Astrocyte (in vitro differentiated cells and primary cell): ENCODE data around the gene ISLR2. TPM values are rescaled to one million over a fixed set of nuclear protein-coding genes. Genes with fewer than 3 reads are reported as not detected.

Source experiments
- DNase-seq: peaks from one replicate; pipeline ENCODE4 v3.0.0-alpha.2; 2010; ENCODE audit warnings: low read depth
- FAIRE-seq: peaks from 2 replicates; lab custom pipeline; 2011; peaks lifted over from hg19 to GRCh38; lab: Jason Lieb, UNC
- H2AFZ ChIP-seq: 2 replicates; pipeline ENCODE4 v1.6.0; 2012; ENCODE audit warnings: low read depth, low read length, inconsistent platforms
- H3K27ac ChIP-seq: 2 replicates; pipeline ENCODE4 v1.5.1; 2011; ENCODE audit warnings: low read depth, low read length, inconsistent platforms
- H3K27me3 ChIP-seq: 2 replicates; pipeline ENCODE4 v1.6.0; 2011; ENCODE audit warnings: low read length, inconsistent platforms; ENCODE audit not compliant: insufficient read depth
- H3K36me3 ChIP-seq: 2 replicates; pipeline ENCODE4 v1.5.1; 2011; ENCODE audit warnings: low read length, inconsistent platforms; ENCODE audit not compliant: insufficient read depth
- H3K4me1 ChIP-seq: 2 replicates; pipeline ENCODE4 v1.5.1; 2011; ENCODE audit warnings: low read length, inconsistent platforms; ENCODE audit not compliant: insufficient read depth
- H3K4me2 ChIP-seq: 2 replicates; pipeline ENCODE4 v1.6.0; 2012; ENCODE audit warnings: low read length, inconsistent platforms
- H3K4me3 ChIP-seq: 2 replicates; pipeline ENCODE4 v1.5.1; 2011; ENCODE audit warnings: low read depth, mild to moderate bottlenecking, low read length, inconsistent platforms; ENCODE audit not compliant: insufficient read depth
- H3K79me2 ChIP-seq: 2 replicates; pipeline ENCODE4 v1.6.0; 2012; ENCODE audit warnings: mild to moderate bottlenecking, low read length, inconsistent platforms; ENCODE audit not compliant: insufficient read depth
- H3K9ac ChIP-seq: 2 replicates; pipeline ENCODE4 v1.6.0; 2012; ENCODE audit warnings: mild to moderate bottlenecking, low read length, inconsistent platforms
- H3K9me3 ChIP-seq: 2 replicates; pipeline ENCODE4 v1.5.1; 2012; ENCODE audit warnings: low read depth, mild to moderate bottlenecking, low read length, inconsistent platforms; ENCODE audit not compliant: insufficient read depth
- H4K20me1 ChIP-seq: 2 replicates; pipeline ENCODE4 v1.6.0; 2012; ENCODE audit warnings: low read length, inconsistent platforms; ENCODE audit not compliant: insufficient read depth
- H3K27ac Mint-ChIP-seq: one replicate; pipeline ENCODE4 v1.8.0; 2021; ENCODE audit warnings: mild to moderate bottlenecking, mixed read lengths; ENCODE audit not compliant: unreplicated experiment
- H3K27me3 Mint-ChIP-seq: one replicate; pipeline ENCODE4 v1.8.0; 2021; ENCODE audit warnings: low read depth, mixed read lengths; ENCODE audit not compliant: unreplicated experiment
- H3K36me3 Mint-ChIP-seq: one replicate; pipeline ENCODE4 v1.8.0; 2021; ENCODE audit warnings: low read depth, mixed read lengths; ENCODE audit not compliant: unreplicated experiment
- H3K4me1 Mint-ChIP-seq: one replicate; pipeline ENCODE4 v1.8.0; 2021; ENCODE audit warnings: low read depth, mixed read lengths; ENCODE audit not compliant: unreplicated experiment
- H3K4me3 Mint-ChIP-seq: one replicate; pipeline ENCODE4 v1.8.0; 2021; ENCODE audit warnings: mild to moderate bottlenecking, moderate library complexity, mixed read lengths; ENCODE audit not compliant: unreplicated experiment
- H3K9me3 Mint-ChIP-seq: one replicate; pipeline ENCODE4 v1.8.0; 2021; ENCODE audit warnings: mild to moderate bottlenecking, mixed read lengths; ENCODE audit not compliant: unreplicated experiment
- CTCF ChIP-seq: IDR thresholded peaks from 2 replicates; pipeline ENCODE4 v1.5.1; 2011; ENCODE audit warnings: low read depth, mild to moderate bottlenecking, inconsistent platforms, low read length, moderate library complexity; ENCODE audit not compliant: insufficient read depth
- EZH2 ChIP-seq: IDR thresholded peaks from 2 replicates; pipeline ENCODE4 v1.6.1; 2012; ENCODE audit warnings: mild to moderate bottlenecking, low read length, inconsistent platforms; ENCODE audit not compliant: insufficient read depth
- total RNA-seq: library from RNA; stranded (reverse); gene quantifications from 2 replicates; pipeline ENCODE4 v1.2.1, GENCODE V29; 2021

ISLR2 gene
- total RNA-seq, 1 donor from 2014 or later: 0.14 TPM

DNA sequence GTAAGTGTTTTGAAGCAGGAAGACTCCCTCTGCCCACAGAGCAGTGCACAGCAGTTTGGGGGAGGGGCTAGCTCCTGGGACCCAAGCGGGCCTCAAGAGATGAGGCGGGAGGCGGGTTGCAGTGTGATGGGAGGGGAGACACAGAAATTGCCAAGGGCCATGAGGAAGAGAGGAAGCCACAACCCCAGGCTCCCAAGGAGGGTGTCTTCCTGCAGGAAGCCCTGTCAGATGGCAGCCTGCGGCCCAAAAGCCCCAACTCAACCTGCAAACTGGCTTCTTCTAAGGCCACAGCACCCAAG lies 7.3 kb upstream of the ISLR2 start:
- FAIRE-seq (no peak), DNase-seq (no peak)
- Histone ChIP-seq H3K4me3 (no peak overlapping the region), H3K27me3 (peaks cover 38% of the 10 kb centered on the region), H3K4me2 (no peak overlapping the region), H3K4me1 (peaks cover 1% of the 10 kb centered on the region), H3K36me3 (no peaks in the 10 kb centered on the region), H3K9me3 (no peaks in the 10 kb centered on the region), H3K79me2 (no peaks in the 10 kb centered on the region), H2AFZ (no peak overlapping the region), H3K9ac (no peak overlapping the region), H4K20me1 (no peaks in the 10 kb centered on the region), H3K27ac (no peak overlapping the region)
- Mint-ChIP-seq H3K27ac (no peak overlapping the region), H3K27me3 (peaks cover 50% of the 10 kb centered on the region), H3K9me3 (peaks cover 3% of the 10 kb centered on the region), H3K4me3 (no peak overlapping the region), H3K4me1 (peaks cover 2% of the 10 kb centered on the region), H3K36me3 (no peaks in the 10 kb centered on the region)
- TF ChIP-seq EZH2 (no peak), CTCF (no peak)

DNA sequence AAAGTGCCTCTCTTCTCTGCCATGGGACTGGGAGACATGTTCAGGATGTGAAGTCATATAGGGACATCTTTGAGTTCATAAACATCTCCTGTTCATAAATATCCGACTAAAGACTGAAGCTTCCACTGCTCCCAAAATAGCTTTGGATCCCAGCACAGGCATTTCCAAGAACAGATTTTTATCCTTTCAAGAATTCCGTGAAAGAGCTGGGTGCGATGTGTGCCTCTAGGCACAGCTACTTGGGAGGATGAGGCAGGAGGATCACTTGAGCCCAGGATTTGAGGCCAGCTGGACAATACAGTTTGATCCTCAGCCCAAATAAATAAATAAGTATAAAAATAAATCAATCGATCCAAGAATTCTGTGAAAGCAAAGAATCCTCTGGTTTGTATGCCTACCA lies 6.7 kb upstream of the ISLR2 start:
- Histone ChIP-seq H3K27me3 (peaks cover 43% of the 10 kb centered on the region), H3K4me2 (no peak overlapping the region), H4K20me1 (no peaks in the 10 kb centered on the region), H3K4me3 (no peak overlapping the region), H3K9ac (no peak overlapping the region), H3K79me2 (no peaks in the 10 kb centered on the region), H3K4me1 (peaks cover 4% of the 10 kb centered on the region), H3K36me3 (no peaks in the 10 kb centered on the region), H2AFZ (no peak overlapping the region), H3K9me3 (no peaks in the 10 kb centered on the region), H3K27ac (no peak overlapping the region)
- peaks cover 2% of the 10 kb centered on the region for H3K4me1 Mint-ChIP-seq
- H3K27me3 Mint-ChIP-seq: peaks cover 53% of the 10 kb centered on the region
- DNase-seq (no peak), FAIRE-seq (no peak)
- no peak for TF ChIP-seq EZH2
- TF ChIP-seq CTCF: no peak
- no peak overlapping the region for H3K27ac Mint-ChIP-seq
- no peak overlapping the region for H3K4me3 Mint-ChIP-seq
- no peaks in the 10 kb centered on the region for H3K9me3 Mint-ChIP-seq
- no peaks in the 10 kb centered on the region for H3K36me3 Mint-ChIP-seq

- no peak for DNase-seq
- Histone ChIP-seq H3K79me2 (no peaks in the 10 kb centered on the region), H4K20me1 (no peaks in the 10 kb centered on the region), H3K36me3 (no peaks in the 10 kb centered on the region), H3K27me3 (peaks cover 49% of the 10 kb centered on the region), H2AFZ (no peak overlapping the region), H3K4me2 (no peak overlapping the region), H3K9ac (no peak overlapping the region), H3K4me1 (peaks cover 6% of the 10 kb centered on the region), H3K27ac (no peak overlapping the region), H3K9me3 (no peaks in the 10 kb centered on the region), H3K4me3 (no peak overlapping the region)
- Mint-ChIP-seq H3K4me1 (peaks cover 2% of the 10 kb centered on the region), H3K27ac (no peak overlapping the region), H3K4me3 (no peak overlapping the region), H3K27me3 (peaks cover 56% of the 10 kb centered on the region), H3K36me3 (no peaks in the 10 kb centered on the region), H3K9me3 (no peaks in the 10 kb centered on the region)
- no peak for TF ChIP-seq EZH2
- TF ChIP-seq CTCF: no peak
- no peak for FAIRE-seq
These were observed 6.2 kb upstream of the ISLR2 start for GRCh38 chr15:74124196-74124595.
